Right lobe of liver (tissue), 6 donors: ENCODE data around the gene MCM3AP. TPM values are rescaled to one million over a fixed set of nuclear protein-coding genes. Genes with fewer than 3 reads are reported as not detected.
A peak's percentile ranks its signal among the peaks of the same experiment; 100 is the strongest.

Experiments used
- ATAC-seq, 4 donors: fragments of 200-7000 bp; cut with Tn5 transposase; one replicate each; pipeline ENCODE4 v1.9.1; 2020; ENCODE audit warnings: mild to moderate bottlenecking in 4 of 4, moderate library complexity in 4 of 4
- DNase-seq, 3 donors: peaks; one replicate each; pipeline ENCODE4 v3.0.0-alpha.2; 2020
- H3K27ac ChIP-seq, 3 donors: fragments of 200-600 bp; one replicate each; pipeline ENCODE4 v1.8.0; 2022
- H3K27me3 ChIP-seq, 2 donors: fragments of 200-600 bp; one replicate each; pipeline ENCODE4 v1.8.0; 2022
- H3K36me3 ChIP-seq, 4 donors: fragments of 200-600 bp; sonication (generic) in 1 of 4; one replicate each; pipeline versions ENCODE4 v1.5.1 to v1.8.0; 2017 to 2022; ENCODE audit warnings: control low read depth in 1 of 4
- H3K4me1 ChIP-seq, 4 donors: fragments of 200-600 bp; sonication (generic) in 1 of 4; one replicate each; pipeline versions ENCODE4 v1.5.1 to v1.8.0; 2017 to 2022; ENCODE audit warnings: control low read depth in 1 of 4
- H3K4me3 ChIP-seq, 3 donors: fragments of 200-600 bp; one replicate each; pipeline ENCODE4 v1.8.0; 2022
- H3K9me3 ChIP-seq, 4 donors: fragments of 200-600 bp; sonication (generic) in 1 of 4; one replicate each; pipeline versions ENCODE4 v1.5.1 to v1.8.0; 2017 to 2022; ENCODE audit warnings: control low read depth in 1 of 4
- CTCF ChIP-seq, 4 donors: fragments of 200-600 bp in 3 of 4; fragments of 450-650 bp in 1 of 4; IDR thresholded peaks; one replicate each; pipeline versions ENCODE4 v1.5.1 to v1.8.0; 2016 to 2022; ENCODE audit warnings: antibody characterized with exemption in 4 of 4, mild to moderate bottlenecking in 2 of 4
- POLR2A ChIP-seq: fragments of 450-650 bp; IDR thresholded peaks from one replicate; pipeline ENCODE4 v1.6.1; 2017; ENCODE audit warnings: antibody characterized with exemption, mild to moderate bottlenecking
- WGBS: methylation state at CpG from one replicate; pipeline ENCODE4 v1.1.6; 2018; ENCODE audit warnings: low coverage, low lambda C conversion rate; ENCODE audit not compliant: insufficient coverage; ENCODE audit errors: missing lambda C conversion rate; 5-methylcytosine and 5-hydroxymethylcytosine counted together
- intact Hi-C, 2 donors: fragments of 100-400 bp; cut with DNase I; formaldehyde crosslinking; loops; one replicate each; pipeline versions ENCODE4 v1.11.2 to v1.14.1; 2022
- total RNA-seq, 6 experiments: library from RNA; depleted of rRNA in 2 of 6; stranded (reverse); fragments of >200 nt in 2 of 6; fragmentation: NEBNext Ultra II Directional in 3 of 6; extraction: Animal tissue kit (Norgen Biotek cat#: 25700) in 3 of 6; gene quantifications; one replicate each; pipeline versions ENCODE4 v1.1.0 to v1.2.4, GENCODE V29; 2016 to 2023
- donor health status: DM: no; HTN: yes; CAD: no.
- donor health status: DM: no; HTN: no; CAD: no.
- donor health status: DM: no; HTN: no; CAD: no.
- donor health status: DM: no; HTN: yes; CAD: no.
- donor health status: DM: no; HTN: yes; CAD: no.

Gene MCM3AP
- total RNA-seq, 6 experiments from 2014 or later, result 34.4 to 44.6 (median 40.7) TPM

DNA sequence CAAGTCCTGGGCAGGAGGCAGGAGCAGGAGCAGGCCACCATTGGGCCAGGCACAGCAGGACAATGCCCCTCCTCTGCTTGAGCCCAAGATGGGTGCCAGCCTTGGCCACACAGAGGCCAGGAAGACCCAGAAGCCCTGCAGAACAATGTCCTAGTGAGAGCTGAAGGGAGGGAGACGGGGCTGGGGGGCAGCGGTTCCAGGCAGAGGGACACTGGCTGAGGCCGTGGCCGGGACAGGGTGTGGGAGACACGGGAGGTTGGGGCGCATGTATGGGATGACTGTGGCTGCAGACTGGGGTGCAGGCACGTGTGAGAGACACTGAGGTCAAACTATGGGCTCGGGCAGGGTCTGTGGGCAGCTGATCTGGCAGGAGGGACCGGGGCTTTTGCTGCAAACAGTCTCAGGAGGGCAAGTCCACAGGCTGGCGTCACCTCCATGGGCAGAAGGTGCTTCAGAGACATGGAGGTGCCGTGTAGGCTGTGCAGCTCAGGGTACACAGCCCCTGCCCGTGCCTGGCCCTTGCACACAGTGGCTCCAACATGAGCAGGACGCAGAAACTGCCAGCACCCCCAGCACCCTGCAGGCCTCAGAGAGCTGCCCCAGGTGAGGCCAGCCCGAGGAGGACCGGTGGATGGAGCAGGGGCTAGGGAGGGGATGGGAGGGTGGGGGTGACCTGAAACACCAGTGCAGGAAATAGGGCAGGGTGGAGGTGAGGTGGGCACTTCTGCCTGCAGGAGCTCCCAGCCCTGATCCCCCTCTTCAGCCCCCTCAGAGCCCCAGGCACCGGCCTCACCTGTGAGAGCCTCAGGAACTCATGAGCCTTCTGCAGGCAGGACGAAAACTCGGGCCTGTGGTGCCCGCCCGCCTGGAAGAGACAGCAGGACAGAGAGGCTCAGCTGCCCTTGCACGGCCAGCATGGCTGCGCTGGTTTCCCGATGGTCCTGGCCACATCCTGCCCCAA, 76.4 kb downstream of the MCM3AP start:
- H3K27ac ChIP-seq, result no peak overlapping the region
- H3K4me3 ChIP-seq, result no peak overlapping the region
- peak in 1 of 3 donors; percentile 16 for DNase-seq
- ATAC-seq, result no peak
- H3K9me3 ChIP-seq, result no peaks in the 10 kb centered on the region
- H3K4me1 ChIP-seq, result no peaks in the 10 kb centered on the region
- intact Hi-C loops, result no loop called here
- TF ChIP-seq POLR2A (no peak), CTCF (IDR thresholded peaks at IDR 0.05) (no peak)
- WGBS, result 96% methylated on average over 8 of the region's 23 CpGs
- H3K27me3 ChIP-seq, result no peaks in the 10 kb centered on the region
- H3K36me3 ChIP-seq, result peaks cover 0 to 92% (median 21%) of the 10 kb centered on the region in 4 donors

GRCh38 chr21:46207920-46208591, 77.4 kb downstream of the MCM3AP start:
- peak in 1 of 3 donors; percentile 14 for DNase-seq
- intact Hi-C loops, result no loop called here

GRCh38 chr21:46207006-46207919, 78.1 kb downstream of the MCM3AP start:
- no CpG with 5 or more reads among the region's 21 CpGs for WGBS
- H3K36me3 ChIP-seq, result peaks cover 0 to 91% (median 14%) of the 10 kb centered on the region in 4 donors
- peak in 1 of 3 donors; percentile 12 for DNase-seq

More at GRCh38 chr21:46207920-46208591, 77.4 kb downstream of the MCM3AP start:
- Histone ChIP-seq H3K4me3 (no peak overlapping the region), H3K9me3 (no peaks in the 10 kb centered on the region), H3K4me1 (no peaks in the 10 kb centered on the region), H3K36me3 (peaks cover 0 to 92% (median 16%) of the 10 kb centered on the region in 4 donors), H3K27me3 (no peaks in the 10 kb centered on the region), H3K27ac (no peak overlapping the region)
- ATAC-seq, result no peak
- WGBS, result no CpG with 5 or more reads among the region's 27 CpGs
- no peak for TF ChIP-seq CTCF (IDR thresholded peaks at IDR 0.05)
- no peak for TF ChIP-seq POLR2A

More at GRCh38 chr21:46207006-46207919, 78.1 kb downstream of the MCM3AP start:
- intact Hi-C loops, result no loop called here
- Histone ChIP-seq H3K4me3 (no peak overlapping the region), H3K4me1 (no peaks in the 10 kb centered on the region), H3K27me3 (no peaks in the 10 kb centered on the region), H3K9me3 (no peaks in the 10 kb centered on the region), H3K27ac (no peak overlapping the region)
- ATAC-seq, result no peak
- TF ChIP-seq CTCF (IDR thresholded peaks at IDR 0.05) (no peak), POLR2A (no peak)
